Hematopoietic multipotent progenitor cell treated with erythropoietin and hydrocortisone succinate and interleukin-3 and kit ligand, for 6 days (in vitro differentiated cells): ENCODE results near the gene SOHLH1.

Experiments
- DNase-seq: peaks from one replicate; pipeline ENCODE4 v3.0.0-alpha.2; 2015

The SOHLH1 gene

DNA sequence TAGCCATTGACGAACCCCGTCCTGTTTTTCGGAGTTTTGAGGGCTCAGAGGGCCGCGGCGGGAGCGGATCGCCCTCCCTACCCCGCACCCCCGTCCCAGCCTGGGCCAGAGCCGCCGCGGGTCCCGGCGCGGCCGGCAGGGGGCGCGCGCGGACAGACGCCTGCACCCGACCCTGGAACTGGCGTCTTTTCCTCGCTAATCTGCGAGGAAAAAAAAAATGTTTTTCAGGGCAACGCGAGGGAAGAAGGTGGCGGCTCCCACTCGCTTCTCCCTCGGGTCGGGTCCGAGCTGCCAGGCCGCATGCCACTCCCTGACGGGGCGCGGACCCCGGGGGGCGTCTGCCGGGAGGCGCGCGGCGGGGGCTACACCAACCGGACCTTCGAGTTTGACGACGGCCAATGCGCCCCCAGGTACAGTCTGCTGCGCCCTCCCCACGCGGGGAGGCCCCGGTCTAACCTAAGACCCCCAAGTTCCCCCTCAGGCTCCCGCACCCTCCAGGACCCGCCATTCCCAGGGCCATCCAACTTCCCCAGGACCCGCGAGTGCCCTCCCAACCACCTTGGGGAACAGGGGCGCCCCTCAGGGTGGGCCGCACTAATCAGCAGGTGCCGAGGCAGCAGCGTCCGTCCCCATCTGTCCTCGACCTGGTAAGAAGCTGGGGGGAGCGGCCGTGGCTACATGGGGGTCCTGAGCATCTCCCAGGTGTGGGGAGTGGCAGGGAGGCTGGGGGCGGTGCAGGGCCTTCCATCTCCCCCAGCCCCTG, 2.9 kb upstream of the SOHLH1 start, which contains the start of gene KCNT1:
TSS of gene KCNT1 (plus strand) at position 227 of the 763 bp plus-strand sequence. CDS start at position 301, 74 bp downstream.
- DNase-seq = peak; percentile 68

DNA sequence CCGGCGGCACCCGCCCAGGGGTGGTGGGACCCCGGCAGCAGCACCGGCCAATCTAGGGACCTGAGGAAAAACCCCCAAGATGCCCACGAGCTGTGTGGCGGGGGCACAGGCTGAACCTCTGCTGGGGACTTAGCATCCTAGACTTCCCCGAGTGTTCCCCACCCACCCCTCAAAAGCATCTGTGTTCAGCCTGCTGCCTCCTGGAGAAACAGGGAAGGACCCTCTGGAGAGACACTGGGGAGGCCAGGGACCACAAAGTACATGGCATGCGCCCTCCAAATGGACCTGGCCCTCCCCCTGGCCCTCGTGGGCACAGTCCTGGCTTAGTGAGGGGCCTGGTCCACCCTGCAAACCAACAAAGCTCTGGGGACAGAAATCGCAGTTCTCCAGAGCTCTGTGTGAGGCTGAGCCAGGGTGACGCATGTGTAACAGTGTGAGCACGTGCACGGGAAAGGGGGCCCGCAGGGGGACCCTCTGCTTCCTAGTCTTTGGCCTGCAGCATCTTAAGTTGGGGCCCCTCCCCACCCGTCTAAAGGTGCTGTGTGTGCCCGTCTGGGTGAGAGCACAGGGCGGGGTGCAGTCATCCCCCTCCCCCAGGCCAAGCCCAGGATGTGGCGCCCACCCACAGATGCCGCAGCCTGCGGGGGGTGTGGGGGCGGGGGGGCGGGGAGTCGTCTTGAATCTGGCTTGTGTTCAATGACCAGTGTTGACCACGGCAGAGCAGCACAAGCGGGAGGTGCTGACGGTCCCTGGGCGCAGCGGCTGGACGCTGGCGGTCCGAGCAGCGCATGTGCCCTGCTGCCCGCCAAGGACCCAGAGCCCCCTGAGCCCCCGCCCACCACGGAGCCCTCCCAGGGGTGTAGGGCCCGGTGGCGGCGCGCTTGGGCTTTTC, 2.0 kb upstream of the SOHLH1 start:
- no peak for DNase-seq

DNA sequence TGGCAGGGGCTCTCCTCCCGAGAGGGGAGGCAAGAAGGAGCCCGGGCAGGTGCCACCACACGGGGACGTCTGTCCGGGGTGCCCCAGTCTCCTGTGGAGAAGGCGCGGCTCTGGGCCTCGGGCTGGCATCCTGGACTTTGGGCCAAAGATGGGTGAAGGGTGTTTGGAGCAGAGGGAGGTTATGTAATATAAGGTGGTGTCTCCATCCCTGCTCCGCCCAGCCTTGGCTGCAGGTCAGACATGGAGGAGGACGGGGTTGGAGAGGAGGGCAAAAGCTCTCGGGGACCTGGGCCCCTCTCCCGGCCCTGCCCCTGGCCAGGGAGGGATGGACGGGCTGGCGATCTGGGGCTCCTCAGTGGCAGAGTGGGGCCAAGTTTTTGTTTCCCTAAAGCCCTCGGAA, 1.2 kb upstream of the SOHLH1 start:
- no peak for DNase-seq

DNA sequence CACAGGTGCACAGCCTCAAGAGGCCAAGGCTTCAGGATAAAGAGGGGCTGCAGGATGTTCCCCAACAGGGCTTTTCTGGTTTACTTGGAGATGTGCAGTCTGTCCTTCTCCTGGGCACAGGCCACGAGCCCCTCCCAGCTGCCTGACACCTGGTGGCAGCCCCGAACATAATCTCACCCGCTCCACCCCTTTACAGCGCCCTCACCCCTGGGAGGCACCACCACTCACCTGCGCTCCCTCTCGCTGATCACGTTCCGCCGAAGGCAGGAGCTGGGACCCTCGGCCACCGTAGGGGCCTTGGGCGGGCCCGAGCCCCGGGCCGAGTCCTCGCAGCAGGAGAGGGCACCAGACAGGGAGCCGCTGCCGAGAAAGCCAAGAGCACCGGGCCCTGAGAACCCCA, 514 bp downstream of the SOHLH1 start:
- DNase-seq = no peak

DNA sequence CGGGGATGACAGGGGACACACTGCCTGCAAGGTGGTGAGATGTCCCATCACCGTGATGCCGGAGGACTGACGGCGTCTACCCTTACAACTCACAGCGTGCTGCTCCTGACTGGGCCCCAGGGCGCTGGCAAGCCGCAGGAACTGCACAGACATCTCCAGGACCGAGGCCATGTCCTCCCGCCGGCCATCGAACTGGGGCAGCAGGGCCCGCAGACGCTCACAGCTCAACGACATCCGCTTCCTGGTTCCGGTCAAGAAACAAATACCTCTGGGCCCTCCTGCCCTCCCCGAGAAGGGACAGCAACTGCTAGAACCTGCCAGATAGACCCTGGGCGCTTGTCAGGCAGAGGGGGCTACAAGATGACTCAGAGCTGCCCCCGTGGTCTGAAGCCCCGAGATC, 1.0 kb downstream of the SOHLH1 start:
- DNase-seq = no peak

DNA sequence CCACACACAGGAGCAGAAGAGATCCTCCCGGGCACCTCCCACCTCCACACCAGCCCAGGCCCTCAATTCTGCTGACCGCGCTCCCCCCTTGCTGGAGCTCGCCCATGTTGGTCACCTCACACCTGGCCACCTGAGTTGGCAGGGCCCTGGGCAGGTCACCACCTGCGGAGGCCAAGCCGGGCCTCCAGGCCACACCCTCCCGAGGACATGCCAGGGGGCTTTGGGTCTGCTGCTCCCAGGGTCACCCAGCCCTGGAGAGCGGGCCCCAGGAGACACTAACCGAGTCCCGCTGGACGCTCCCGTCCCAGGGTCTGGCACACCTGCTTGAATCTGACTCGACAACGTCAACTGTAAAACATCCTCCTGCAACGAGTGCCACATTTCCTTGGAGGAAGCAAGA, 2.1 kb downstream of the SOHLH1 start:
- no peak for DNase-seq

DNA sequence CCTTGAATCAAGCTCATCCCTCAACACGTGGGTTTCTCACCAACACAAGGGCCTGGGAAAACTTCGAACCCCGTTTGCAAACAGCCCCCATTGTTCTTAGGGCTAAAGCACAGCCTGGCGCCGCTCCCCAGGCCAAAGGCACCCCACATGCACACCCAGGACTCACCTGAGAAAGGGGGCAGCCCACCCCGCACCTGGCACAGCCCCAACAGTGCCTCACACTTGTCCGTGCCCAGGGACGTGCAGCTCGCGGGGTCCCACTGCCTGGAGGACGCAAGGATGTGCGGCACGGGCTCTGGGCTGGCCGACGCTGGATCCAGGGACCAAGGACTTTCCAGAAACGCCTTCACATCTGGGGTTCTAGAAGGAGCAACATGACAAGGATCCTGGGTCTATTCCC, 2.8 kb downstream of the SOHLH1 start:
- DNase-seq = no peak

DNA sequence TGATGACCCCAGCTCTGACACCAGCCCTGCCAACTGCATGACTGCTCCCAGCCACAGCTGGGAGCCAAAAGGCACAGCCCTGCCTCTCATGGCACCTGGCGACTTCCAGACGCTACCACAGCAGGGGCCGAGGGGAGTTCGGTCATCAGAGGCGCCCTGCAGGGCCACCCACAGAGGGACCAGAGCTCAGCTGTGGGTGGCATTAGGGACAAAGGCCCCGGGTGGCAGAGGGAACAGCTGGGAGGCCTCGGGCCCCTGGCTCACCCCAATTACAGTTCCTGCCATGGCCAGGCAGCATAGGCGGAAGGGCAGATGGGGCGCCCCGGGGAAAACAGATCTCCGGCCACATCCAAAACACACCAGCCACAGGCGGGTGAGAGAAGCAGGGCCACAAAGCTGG, 3.6 kb downstream of the SOHLH1 start:
- DNase-seq = no peak

DNA sequence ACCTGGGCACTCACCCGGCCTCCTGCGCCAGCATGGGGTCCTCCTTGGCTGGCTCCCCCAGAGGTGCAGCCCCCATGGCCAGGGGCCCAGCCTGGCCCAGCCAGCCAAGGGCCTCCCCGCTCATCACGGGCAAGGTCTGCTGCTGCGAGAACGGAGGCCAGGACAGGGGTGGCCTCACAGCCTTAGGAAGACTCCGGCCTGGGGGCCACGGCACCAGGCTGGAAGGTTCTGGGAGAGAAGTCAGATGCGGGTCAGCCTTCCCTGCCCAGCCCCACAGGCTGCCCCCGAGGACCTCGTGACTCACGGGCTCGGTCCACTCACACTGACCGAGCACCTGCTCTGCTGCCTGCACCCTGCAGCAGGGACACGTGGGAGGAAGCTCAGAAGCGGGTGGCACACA, 4.2 kb downstream of the SOHLH1 start:
- DNase-seq = no peak

DNA sequence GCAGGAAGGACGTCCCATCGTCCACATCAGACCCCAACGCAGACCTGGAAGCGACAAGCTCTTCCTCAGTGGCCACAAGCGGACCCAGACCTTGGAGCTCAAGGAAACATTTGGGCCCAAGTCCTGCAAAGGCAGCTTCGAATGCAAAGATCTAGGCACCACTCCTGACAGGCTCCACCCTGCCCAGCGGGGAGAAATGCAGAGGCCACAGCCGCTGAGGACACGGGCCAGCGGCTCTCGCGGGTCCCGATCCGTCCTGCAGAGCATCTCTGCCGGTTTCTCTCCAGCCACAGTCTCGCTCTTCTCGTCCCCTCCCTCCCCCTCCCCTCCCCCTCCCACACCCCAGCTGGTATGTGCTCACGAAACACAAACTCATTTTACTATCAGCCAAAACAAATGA, 4.9 kb downstream of the SOHLH1 start:
- DNase-seq = no peak

DNA sequence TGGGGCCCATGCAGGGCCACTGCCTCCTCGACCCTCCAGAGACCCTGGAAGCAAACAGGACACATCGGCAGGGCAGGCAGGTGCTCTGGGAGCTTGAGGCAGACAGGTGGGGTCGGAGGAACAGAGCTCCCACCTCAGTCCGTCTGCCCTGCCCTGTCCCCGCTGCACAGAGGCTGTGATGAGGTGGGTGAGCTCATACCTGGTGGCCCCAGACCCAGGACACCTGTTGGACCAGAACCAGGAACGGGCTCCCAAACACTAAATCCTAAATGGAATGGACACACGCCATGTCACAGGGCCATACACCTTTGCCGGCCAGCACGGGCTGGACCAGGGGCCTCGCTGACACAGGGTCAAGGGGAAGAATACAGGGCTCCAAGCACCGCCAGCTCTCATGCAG, 5.5 kb downstream of the SOHLH1 start:
- DNase-seq = no peak

DNA sequence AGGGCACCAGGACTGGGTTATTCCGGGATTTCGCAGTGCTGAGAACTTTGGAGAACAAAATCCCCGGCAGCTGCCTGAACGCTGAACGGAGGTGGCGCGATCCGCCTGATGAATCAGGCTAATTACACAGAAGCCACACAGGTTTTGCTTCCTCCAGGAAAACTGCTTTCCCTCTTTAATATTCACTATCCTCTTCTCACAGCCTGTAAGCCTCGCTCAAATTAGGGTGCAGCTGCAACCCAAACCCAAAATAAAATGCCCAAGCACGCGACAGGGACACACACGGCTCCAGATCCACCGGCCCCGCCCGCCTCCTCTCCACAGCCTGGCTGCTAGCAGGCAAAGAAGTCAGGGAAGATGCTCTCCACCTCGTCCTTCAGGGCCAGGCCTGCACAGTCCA, 6.0 kb downstream of the SOHLH1 start:
- no peak for DNase-seq

DNA sequence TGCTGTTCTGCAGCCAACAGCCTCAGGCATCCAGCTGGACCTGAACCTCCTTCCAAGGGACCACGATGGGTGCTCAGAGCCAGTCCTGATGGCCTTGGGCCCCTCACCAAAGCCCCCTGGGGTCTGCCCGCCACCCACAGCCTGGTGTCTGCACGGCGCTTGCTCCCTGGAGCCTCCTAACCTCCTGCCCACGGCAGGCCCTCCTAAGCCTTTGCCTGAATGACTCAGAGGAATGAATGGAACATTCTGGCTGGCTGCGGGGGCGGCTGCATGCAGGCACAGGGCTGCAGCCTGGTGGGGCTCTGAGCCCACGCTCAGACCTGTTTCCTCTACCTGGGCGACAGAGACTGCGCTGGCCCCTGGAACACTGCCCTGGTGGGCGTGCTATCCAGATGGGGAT, 6.9 kb downstream of the SOHLH1 start:
- no peak for DNase-seq

DNA sequence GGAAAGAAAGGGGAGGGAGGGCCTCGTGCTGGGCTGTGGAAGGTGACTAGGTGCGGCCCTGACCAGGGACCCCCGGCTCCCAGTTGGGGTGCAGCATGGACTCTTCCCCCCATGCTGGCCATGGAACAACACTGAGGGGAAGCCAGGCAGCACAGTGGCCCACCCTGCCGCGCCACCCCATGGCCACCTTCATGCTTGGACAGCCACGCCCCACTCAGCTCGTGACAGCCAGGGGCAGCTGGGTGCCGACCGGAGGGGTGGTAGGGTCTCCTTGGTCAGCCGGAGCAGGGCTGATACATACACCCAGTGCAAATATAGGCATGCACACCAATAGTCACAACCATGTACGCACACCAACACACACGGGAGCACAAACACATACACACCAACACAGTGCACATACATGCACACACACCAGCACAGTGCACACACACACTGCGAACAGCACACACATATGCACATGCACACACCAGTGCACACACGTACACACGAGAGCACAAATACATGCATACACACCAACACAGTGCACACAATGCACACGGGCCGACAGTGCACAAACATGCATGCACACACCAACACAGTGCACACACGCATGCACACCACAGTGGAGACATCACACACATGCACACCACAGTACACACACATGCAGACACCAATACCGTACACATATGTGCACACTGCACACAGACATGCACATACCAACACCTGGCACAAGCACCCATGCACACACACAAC, 8.3 kb downstream of the SOHLH1 start:
- no peak for DNase-seq

DNA sequence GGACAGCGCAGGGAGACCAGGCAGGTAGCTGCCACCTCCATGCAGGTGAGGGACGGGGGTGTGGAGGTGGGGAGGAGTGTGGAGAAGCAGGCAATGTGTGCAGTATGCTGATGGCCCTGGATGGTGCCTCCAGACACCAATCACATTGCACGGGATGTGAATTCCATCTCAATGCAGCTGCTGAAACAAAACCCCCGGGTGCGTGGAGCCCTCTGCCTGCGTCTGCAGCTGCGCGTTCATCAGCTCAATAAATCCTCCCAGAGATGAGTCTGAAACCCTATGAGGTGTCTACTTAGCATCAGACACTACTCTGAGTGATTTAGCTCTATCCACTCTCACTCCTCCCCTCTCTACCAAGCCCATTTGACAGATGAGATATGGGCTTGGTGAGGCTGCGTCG, 10.3 kb downstream of the SOHLH1 start:
- DNase-seq = no peak

DNA sequence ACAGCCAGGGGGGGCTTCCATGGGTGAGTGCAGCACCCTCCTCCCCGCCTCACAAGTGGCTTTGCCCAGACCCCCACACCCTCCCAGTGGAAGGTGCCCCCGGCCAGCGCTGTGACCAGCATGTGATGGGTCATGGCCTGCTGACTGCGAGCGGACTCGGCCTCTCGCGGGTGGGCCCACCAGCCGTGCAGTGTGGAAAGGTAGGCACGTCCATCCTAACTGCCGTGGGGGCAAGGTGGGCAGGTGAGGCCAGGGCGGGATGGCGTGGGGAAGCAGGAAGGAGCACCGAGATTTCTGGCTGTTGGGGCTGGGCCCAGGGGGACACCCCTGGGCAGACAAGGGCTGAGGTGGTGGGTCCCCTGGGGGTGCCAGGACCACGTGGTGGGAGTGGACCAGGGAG, 12.1 kb downstream of the SOHLH1 start:
- no peak for DNase-seq

DNA sequence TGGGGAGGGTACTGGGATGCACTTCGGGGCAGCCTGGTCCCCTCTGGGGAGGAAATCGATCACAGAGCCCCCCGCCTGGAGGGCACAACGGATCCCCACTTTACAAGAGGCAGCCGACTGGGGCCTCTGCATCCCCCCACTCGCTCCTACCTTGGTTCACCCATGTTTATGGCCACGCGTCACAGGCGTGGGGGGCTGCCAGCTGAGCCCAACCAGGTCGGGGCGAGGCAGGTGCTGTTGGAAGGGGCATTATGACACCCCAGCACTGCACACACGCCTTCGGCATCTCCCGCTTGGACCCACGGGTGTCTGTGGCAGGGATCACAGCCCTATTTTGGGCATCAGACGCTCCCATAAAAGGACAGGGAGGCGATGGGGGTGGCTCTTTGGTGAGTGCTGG, 14.6 kb downstream of the SOHLH1 start:
- DNase-seq = no peak

DNA sequence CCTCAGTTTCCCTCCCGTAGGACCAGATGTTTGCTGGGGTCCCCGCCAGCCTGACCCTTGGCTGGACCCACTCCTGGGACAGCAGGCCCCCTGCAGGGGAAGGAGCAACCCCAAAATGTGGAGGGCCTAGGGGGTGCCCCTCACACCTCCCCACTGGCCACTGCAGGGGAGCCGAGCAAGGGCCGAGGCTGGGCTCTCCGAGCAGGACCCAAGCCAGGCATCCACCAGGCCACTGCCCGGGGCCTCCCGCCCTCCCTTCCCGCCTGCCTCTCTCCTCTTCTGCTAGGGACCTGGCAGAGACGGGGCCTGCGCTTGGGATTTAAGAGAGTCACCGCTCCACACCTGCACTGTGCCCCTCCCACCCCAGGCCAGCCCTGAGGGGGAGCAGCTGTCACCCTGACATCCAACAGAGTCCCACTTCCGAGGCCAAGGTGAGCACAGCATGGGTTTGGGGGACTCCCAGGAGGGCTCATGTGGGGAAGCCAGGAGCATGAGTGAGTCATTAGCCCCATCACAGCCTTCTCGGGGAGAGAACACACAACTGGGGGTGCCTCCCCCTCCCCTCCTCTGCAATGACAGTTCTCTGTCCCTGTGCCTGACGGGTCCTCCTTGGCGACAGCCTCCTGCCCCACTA, 15.8 kb downstream of the SOHLH1 start:
- no peak for DNase-seq

DNA sequence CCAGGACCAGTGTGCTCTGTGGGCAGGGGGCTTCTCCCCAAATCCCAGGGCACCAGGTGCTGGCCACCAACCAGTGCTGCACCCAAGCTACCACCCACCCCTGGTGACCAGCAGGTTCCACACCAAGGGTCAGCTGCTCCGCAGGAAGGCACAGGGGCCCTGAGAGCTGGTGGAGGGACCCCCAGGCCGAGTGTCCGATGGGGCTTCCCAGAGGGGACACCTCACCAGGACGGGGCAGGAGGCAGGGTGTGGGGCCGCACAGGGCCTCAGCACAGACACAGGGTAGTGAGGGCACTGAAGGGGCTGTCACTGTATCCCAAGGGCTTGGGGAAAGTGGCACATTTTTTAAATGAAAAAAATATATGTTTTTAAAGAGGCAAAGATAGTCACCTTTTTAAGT, 18.1 kb downstream of the SOHLH1 start:
- DNase-seq = no peak

DNA sequence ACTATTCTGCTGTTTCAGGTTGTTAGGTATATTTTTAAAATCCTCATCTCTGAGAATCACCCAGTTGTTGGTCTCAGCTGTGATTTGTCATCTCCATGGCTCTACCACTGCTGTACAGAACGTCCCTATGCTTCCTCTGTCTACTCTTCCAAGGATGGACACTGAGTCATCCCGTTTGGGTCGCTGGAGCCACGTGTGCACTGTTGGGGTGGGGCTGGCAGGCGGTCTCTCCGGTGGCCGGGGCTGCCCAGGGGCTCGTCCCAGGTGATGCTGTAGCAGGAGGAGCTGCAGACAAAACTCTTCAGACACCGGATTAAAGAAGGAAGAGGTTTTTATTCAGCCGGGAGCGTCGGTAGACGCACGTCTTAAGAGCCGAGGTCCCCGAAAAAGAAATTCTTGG, 19.2 kb downstream of the SOHLH1 start:
- DNase-seq = no peak

DNA sequence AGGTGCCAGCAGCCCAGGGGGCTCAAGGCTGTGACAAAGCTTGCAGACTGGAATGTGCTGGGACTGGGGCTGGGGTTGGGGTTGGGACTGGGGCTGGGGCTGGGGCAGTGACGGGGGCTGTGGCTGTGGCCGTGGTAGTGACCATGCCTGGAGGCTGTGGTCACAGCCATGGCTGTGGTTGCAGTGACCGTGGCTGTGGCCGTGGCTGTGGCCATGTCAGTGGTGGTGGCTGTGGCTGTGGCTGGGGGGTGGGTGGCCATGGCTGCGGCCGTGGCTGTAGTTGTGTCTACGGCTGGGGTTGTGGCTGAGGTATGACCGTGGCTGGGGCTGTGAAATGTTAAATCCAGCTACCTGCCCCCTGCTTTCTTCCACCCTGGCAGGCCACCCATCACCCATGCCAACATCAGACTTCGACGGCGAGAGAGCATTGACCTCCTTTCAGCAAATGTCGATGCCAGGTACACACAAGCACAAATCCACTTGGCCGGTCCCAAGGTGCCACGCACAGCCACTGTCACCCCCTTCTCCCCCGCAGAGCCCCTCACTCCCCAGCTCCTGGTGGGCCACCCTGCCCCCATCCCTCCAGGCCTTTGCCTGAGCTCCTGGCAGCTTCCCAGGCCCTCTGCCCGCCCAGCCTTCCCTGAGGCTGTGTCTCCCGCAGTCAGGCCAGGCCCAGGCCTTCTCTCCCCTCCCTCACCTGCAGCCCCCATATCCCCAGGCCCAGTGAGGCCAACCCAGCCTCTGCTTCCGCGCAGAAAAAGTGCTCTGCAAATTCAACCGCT, 20.9 kb downstream of the SOHLH1 start:
- no peak for DNase-seq

DNA sequence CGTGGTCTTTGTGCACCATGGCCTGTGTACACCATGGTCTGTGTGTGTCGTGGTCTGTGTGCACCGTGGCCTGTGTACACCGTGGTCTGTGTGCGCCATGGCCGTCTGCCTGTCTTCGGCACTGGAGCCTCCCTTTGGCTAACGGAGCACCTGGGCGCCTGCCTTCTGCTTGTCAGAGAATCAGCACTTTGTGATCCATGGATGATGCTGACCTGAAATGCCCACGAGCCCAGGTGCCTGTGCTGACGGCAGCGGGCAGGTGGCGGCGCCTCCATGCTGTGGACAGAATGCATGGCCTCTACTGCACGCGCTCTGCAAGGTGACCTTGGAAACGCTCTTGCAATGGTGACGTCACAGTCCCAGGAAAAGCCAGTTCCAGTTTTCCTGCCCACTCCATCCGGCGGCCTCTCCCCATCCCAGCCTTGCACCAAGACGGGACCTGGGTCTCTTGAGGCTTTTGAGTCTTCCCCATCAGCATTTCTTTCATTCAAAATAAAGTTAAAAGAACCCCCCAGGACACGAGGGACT, 21.6 kb downstream of the SOHLH1 start:
- no peak for DNase-seq
